Ishikawa (cell line): ENCODE data around the gene RASL10A.

Experiments used
- CEBPB ChIP-seq: IDR thresholded peaks from 2 replicates; pipeline ENCODE4 v1.6.1; 2012
- CREB1 ChIP-seq: IDR thresholded peaks from 2 replicates; pipeline ENCODE4 v1.6.1; 2012; ENCODE audit warnings: low read depth
- EGR1 ChIP-seq: IDR thresholded peaks from 2 replicates; pipeline ENCODE4 v1.6.1; 2012
- EP300 ChIP-seq: IDR thresholded peaks from 2 replicates; pipeline ENCODE4 v1.6.1; 2012; ENCODE audit warnings: borderline replicate concordance
- FOXM1 ChIP-seq: IDR thresholded peaks from 2 replicates; pipeline ENCODE4 v1.6.1; 2012; ENCODE audit warnings: low read depth, borderline replicate concordance
- MAX ChIP-seq: IDR thresholded peaks from 2 replicates; pipeline ENCODE4 v1.6.1; 2012
- NFIC ChIP-seq: IDR thresholded peaks from 2 replicates; pipeline ENCODE4 v1.6.1; 2012
- RAD21 ChIP-seq: IDR thresholded peaks from 2 replicates; pipeline ENCODE4 v1.6.1; 2012; ENCODE audit warnings: low read depth
- REST ChIP-seq: IDR thresholded peaks from 2 replicates; pipeline ENCODE4 v1.6.1; 2012; ENCODE audit warnings: low read depth, mild to moderate bottlenecking
- TAF1 ChIP-seq: IDR thresholded peaks from 2 replicates; pipeline ENCODE4 v1.6.1; 2012; ENCODE audit warnings: low read depth, mild to moderate bottlenecking
- TCF12 ChIP-seq: IDR thresholded peaks from 2 replicates; pipeline ENCODE4 v1.6.1; 2012; ENCODE audit warnings: low read depth
- TEAD4 ChIP-seq: IDR thresholded peaks from 2 replicates; pipeline ENCODE4 v1.6.1; 2012
- USF1 ChIP-seq: IDR thresholded peaks from 2 replicates; pipeline ENCODE4 v1.6.1; 2012
- YY1 ChIP-seq: IDR thresholded peaks from 2 replicates; pipeline ENCODE4 v1.6.1; 2012; ENCODE audit warnings: low read depth
- ZBTB7A ChIP-seq: IDR thresholded peaks from 2 replicates; pipeline ENCODE4 v1.6.1; 2012; ENCODE audit warnings: low read depth

Gene RASL10A

GRCh38 chr22:29330753-29331152, 15.3 kb upstream of the RASL10A start:
- TF ChIP-seq EGR1: no peak
- TF ChIP-seq REST: no peak
- TF ChIP-seq ZBTB7A: no peak
- TF ChIP-seq YY1: no peak
- no peak for TF ChIP-seq CREB1
- TF ChIP-seq TAF1: no peak
- TF ChIP-seq FOXM1: no peak
- TF ChIP-seq EP300: no peak
- no peak for TF ChIP-seq RAD21
- TF ChIP-seq TEAD4: no peak
- no peak for TF ChIP-seq NFIC
- no peak for TF ChIP-seq CEBPB
- no peak for TF ChIP-seq USF1
- no peak for TF ChIP-seq MAX
- TF ChIP-seq TCF12: no peak

GRCh38 chr22:29330291-29330690, 14.8 kb upstream of the RASL10A start:
- no peak for TF ChIP-seq RAD21
- no peak for TF ChIP-seq YY1
- no peak for TF ChIP-seq TCF12
- no peak for TF ChIP-seq FOXM1
- TF ChIP-seq USF1: no peak
- no peak for TF ChIP-seq CREB1
- no peak for TF ChIP-seq MAX
- TF ChIP-seq ZBTB7A: no peak
- TF ChIP-seq NFIC: no peak
- no peak for TF ChIP-seq TEAD4

- TF ChIP-seq EGR1 (no peak), TCF12 (no peak), FOXM1 (no peak), EP300 (no peak), NFIC (no peak), CREB1 (no peak), TEAD4 (no peak), MAX (no peak), REST (no peak), TAF1 (no peak), RAD21 (no peak)
Observed at GRCh38 chr22:29329581-29329980, 14.1 kb upstream of the RASL10A start.

- no peak for TF ChIP-seq ZBTB7A
- no peak for TF ChIP-seq RAD21
- TF ChIP-seq EGR1: no peak
- no peak for TF ChIP-seq EP300
- TF ChIP-seq USF1: no peak
- TF ChIP-seq CEBPB: no peak
- TF ChIP-seq REST: no peak
- no peak for TF ChIP-seq CREB1
- no peak for TF ChIP-seq NFIC
- no peak for TF ChIP-seq YY1
- no peak for TF ChIP-seq MAX
- TF ChIP-seq TEAD4: no peak
- TF ChIP-seq TCF12: no peak
- no peak for TF ChIP-seq FOXM1
- TF ChIP-seq TAF1: no peak
Observed at GRCh38 chr22:29328566-29329500, 13.3 kb upstream of the RASL10A start.
